Activated CD8-positive, alpha-beta T cell treated with anti-CD3 and anti-CD28 coated beads for 36 hours (primary cell): ENCODE results near the gene PSD2. TPM values are rescaled to one million over a fixed set of nuclear protein-coding genes. Genes with fewer than 3 reads are reported as not detected.

Experiments
- ATAC-seq: fragments of 200-7000 bp; cut with Tn5 transposase; one replicate; pipeline ENCODE4 v1.10.0; 2021; ENCODE audit warnings: mild to moderate bottlenecking, moderate library complexity
- CTCF ChIA-PET: fragments of 350-600 bp; sonication (Branson Sonifier 250); formaldehyde crosslinking; loops from one replicate; lab custom pipeline; 2021; ENCODE audit warnings: antibody characterized with exemption; lab: Charles Lee
- POLR2A ChIA-PET: fragments of 350-600 bp; sonication (Branson Sonifier 250); formaldehyde crosslinking; loops from one replicate; lab custom pipeline; 2021; ENCODE audit warnings: antibody characterized with exemption; lab: Charles Lee
- DNase-seq: peaks from one replicate; pipeline ENCODE4 v3.0.0-alpha.2; 2020
- H3K27ac Mint-ChIP-seq: one replicate; pipeline ENCODE4 v1.8.0; 2021; ENCODE audit warnings: mild to moderate bottlenecking, mixed read lengths
- H3K27me3 Mint-ChIP-seq: one replicate; pipeline ENCODE4 v1.8.0; 2021; ENCODE audit warnings: mixed read lengths
- H3K36me3 Mint-ChIP-seq: one replicate; pipeline ENCODE4 v1.8.0; 2021; ENCODE audit warnings: low read depth, mixed read lengths
- H3K4me1 Mint-ChIP-seq: one replicate; pipeline ENCODE4 v1.8.0; 2021; ENCODE audit warnings: low read depth, mixed read lengths
- H3K4me3 Mint-ChIP-seq: one replicate; pipeline ENCODE4 v1.8.0; 2021; ENCODE audit warnings: mild to moderate bottlenecking, moderate library complexity, mixed read lengths
- H3K9me3 Mint-ChIP-seq: one replicate; pipeline ENCODE4 v1.8.0; 2021; ENCODE audit warnings: mixed read lengths
- CTCF ChIP-seq: fragments of 200-600 bp; IDR thresholded peaks from one replicate; pipeline ENCODE4 v1.8.0; 2022; ENCODE audit warnings: antibody characterized with exemption, mild to moderate bottlenecking
- intact Hi-C: fragments of 100-400 bp; cut with micrococcal nuclease; formaldehyde crosslinking; loops from one replicate; pipeline ENCODE4 v1.10.0; 2022
- total RNA-seq, 2 experiments: library from RNA; stranded (reverse); gene quantifications; one replicate each; pipeline ENCODE4 v1.2.3, GENCODE V29; 2021

PSD2 gene
- total RNA-seq, 2 experiments from 2014 or later, result 0.14 TPM; not detected in 1

DNA sequence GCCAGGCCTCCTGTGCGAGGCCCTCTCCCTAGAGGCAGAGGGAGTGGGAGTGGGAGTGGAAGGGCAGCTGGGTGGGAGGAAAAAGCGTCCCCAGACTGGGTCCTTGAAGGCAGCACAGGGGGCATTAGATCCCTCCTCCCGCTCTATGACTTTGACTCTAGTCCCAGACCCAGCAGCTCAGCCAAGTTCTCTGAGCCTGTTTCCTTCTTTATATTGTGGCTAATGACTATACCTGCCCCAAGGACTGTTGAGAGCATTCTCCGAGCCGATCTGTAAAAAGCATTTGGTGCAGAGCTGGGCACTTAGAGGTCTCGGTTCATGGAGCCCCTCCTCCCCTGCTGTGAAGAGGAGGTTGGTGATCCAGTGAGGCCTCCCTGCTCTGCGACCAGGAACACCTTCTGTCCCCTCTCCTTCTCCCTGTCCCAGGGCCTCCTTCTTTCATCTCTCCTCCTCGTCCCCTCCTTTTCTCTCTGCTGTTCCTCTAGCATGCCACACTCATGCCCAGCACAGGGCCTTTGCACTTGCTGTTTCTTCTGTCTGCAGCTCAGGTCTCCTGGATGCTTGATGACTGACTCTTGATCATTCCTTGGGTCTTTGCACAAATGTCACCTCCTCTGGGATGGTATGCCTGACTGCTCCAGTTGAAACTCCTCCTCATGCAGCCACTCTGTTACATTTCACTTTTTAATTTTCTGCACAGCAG lies 23.4 kb upstream of the PSD2 start:
- H3K9me3 Mint-ChIP-seq, result no peaks in the 10 kb centered on the region
- CTCF ChIA-PET, result interaction anchor here (2.1 kb wide), 1 partner anchor 138 kb away, joined by 5 read pairs; no protein-coding TSS in a partner anchor
- H3K27me3 Mint-ChIP-seq, result peaks cover 4% of the 10 kb centered on the region
- POLR2A ChIA-PET, result interaction anchor here (0.7 kb wide), 1 partner anchor 145 kb away, joined by 3 read pairs; no protein-coding TSS in a partner anchor
- no peaks in the 10 kb centered on the region for H3K36me3 Mint-ChIP-seq
- intact Hi-C loops, result no loop called here
- DNase-seq (no peak), ATAC-seq (no peak)
- no peak for TF ChIP-seq CTCF
- peaks cover 5% of the 10 kb centered on the region for H3K4me1 Mint-ChIP-seq
- H3K4me3 Mint-ChIP-seq, result no peak overlapping the region
- H3K27ac Mint-ChIP-seq, result no peak overlapping the region

- intact Hi-C loops, result no loop called here
- ATAC-seq (no peak), DNase-seq (no peak)
- H3K27me3 Mint-ChIP-seq, result peaks cover 6% of the 10 kb centered on the region
- H3K27ac Mint-ChIP-seq, result no peak overlapping the region
- no peaks in the 10 kb centered on the region for H3K9me3 Mint-ChIP-seq
- POLR2A ChIA-PET, result no interaction called here
- TF ChIP-seq CTCF, result no peak
- no peaks in the 10 kb centered on the region for H3K36me3 Mint-ChIP-seq
- no peak overlapping the region for H3K4me3 Mint-ChIP-seq
- H3K4me1 Mint-ChIP-seq, result peaks cover 5% of the 10 kb centered on the region
- CTCF ChIA-PET, result interaction anchor here (2.1 to 4.4 kb wide), 2 partner anchors 7 to 139 kb away, joined by 5 to 54 read pairs; no protein-coding TSS in a partner anchor
Measured at GRCh38 chr5:139772927-139773690, 22.5 kb upstream of the PSD2 start.

GRCh38 chr5:139774980-139775661 lies 20.5 kb upstream of the PSD2 start:
- no peaks in the 10 kb centered on the region for H3K36me3 Mint-ChIP-seq
- ATAC-seq (peak; percentile 100), DNase-seq (peak; percentile 93)
- POLR2A ChIA-PET, result interaction anchor here (0.6 to 1.6 kb wide), 5 partner anchors 74 to 631 kb away, joined by 3 to 7 read pairs (median 3); no protein-coding TSS in a partner anchor
- H3K4me1 Mint-ChIP-seq, result peaks cover 5% of the 10 kb centered on the region
- peak; percentile 94 for TF ChIP-seq CTCF
- intact Hi-C loops, result no loop called here
- CTCF ChIA-PET, result interaction anchor here (0.6 to 6.5 kb wide), 45 partner anchors 8 to 395 kb away, joined by 3 to 83 read pairs (median 4); partner anchors contain the start of gene PSD2
- peaks cover 6% of the 10 kb centered on the region for H3K27me3 Mint-ChIP-seq
- H3K9me3 Mint-ChIP-seq, result no peaks in the 10 kb centered on the region
- H3K4me3 Mint-ChIP-seq, result peak overlapping the region; percentile 14
- peak overlapping the region; percentile 29 for H3K27ac Mint-ChIP-seq

- Mint-ChIP-seq H3K36me3 (no peaks in the 10 kb centered on the region), H3K27me3 (peaks cover 6% of the 10 kb centered on the region), H3K9me3 (no peaks in the 10 kb centered on the region), H3K4me1 (peaks cover 5% of the 10 kb centered on the region), H3K4me3 (no peak overlapping the region), H3K27ac (no peak overlapping the region)
- ChIA-PET POLR2A (interaction anchor here (0.6 to 1.6 kb wide), 5 partner anchors 73 to 630 kb away, joined by 3 to 7 read pairs (median 3); no protein-coding TSS in a partner anchor), CTCF (interaction anchor here (0.7 to 6.5 kb wide), 35 partner anchors 8 to 394 kb away, joined by 3 to 83 read pairs (median 4); partner anchors contain the start of gene PSD2)
- no peak for DNase-seq
- intact Hi-C loops, result no loop called here
- ATAC-seq, result no peak
- no peak for TF ChIP-seq CTCF
Measured at GRCh38 chr5:139775872-139776271, 19.7 kb upstream of the PSD2 start.
